GM12878 (cell line): ENCODE data around the gene GOSR1. TPM values are rescaled to one million over a fixed set of nuclear protein-coding genes. Genes with fewer than 3 reads are reported as not detected.
"Not testable (repeated sequence)": the region's sequence is repeated elsewhere in the genome, so short reads cannot be mapped to it uniquely, and the experiment has no call there.

Source experiments
- ATAC-seq: fragments of 200-7000 bp; cut with Tn5 transposase; 3 replicates; pipeline ENCODE4 v1.9.1; 2020; ENCODE audit warnings: mild to moderate bottlenecking, moderate library complexity
- BruUV-seq: library from RNA; stranded (reverse); fragments of 400-500 nt; replicated peaks from 2 replicates; lab custom pipeline; 2021; lab: Mats Ljungman, UMichigan
- CTCF ChIA-PET: fragments of 300-600 bp; sonication (Branson Sonifier 250); formaldehyde crosslinking; extraction: SDS; loops from one replicate; lab custom pipeline; 2021; ENCODE audit warnings: inconsistent platforms; lab: Yijun Ruan, JAX
- POLR2A ChIA-PET: fragments of 350-600 bp; formaldehyde crosslinking; extraction: SDS; loops from one replicate; lab custom pipeline; 2021; ENCODE audit warnings: inconsistent platforms; lab: Charles Lee
- RAD21 ChIA-PET: fragments of 300-600 bp; sonication (Branson Sonifier 250); formaldehyde crosslinking; loops from one replicate; lab custom pipeline; 2023; ENCODE audit warnings: antibody characterized with exemption; ENCODE audit not compliant: unreplicated experiment; lab: Charles Lee
- SMC1A ChIA-PET: fragments of 300-600 bp; sonication (Branson Sonifier 250); formaldehyde crosslinking; loops from one replicate; lab custom pipeline; 2023; ENCODE audit not compliant: unreplicated experiment, uncharacterized antibody; lab: Charles Lee
- DNase-seq: peaks from one replicate; pipeline ENCODE4 v3.0.0-alpha.2; 2011; ENCODE audit warnings: low read depth, low spot score
- FAIRE-seq: peaks from 3 replicates; lab custom pipeline; 2011; peaks lifted over from hg19 to GRCh38; lab: Jason Lieb, UNC
- H2AFZ ChIP-seq: 2 replicates; pipeline ENCODE4 v1.6.0; 2011; ENCODE audit warnings: low read depth, low read length, control low read depth; ENCODE audit not compliant: control insufficient read depth
- H3K27ac ChIP-seq: 2 replicates; pipeline ENCODE4 v1.5.1; 2011; ENCODE audit warnings: control low read depth; ENCODE audit not compliant: control insufficient read depth, insufficient read depth
- H3K27me3 ChIP-seq, 2 experiments: replicated peaks in 1 of 2; 2 replicates each; pipeline versions ENCODE4 v1.6.0 to v1.6.1; 2011; ENCODE audit warnings: low read length in 1 of 2; ENCODE audit not compliant: control insufficient read depth in 2 of 2, insufficient read depth in 2 of 2
- H3K36me3 ChIP-seq, 2 experiments: 2 replicates each; pipeline ENCODE4 v1.5.1; 2011; ENCODE audit warnings: low read length in 1 of 2; ENCODE audit not compliant: control insufficient read depth in 2 of 2, insufficient read depth in 2 of 2
- H3K4me1 ChIP-seq: 2 replicates; pipeline ENCODE4 v1.6.1; 2011; ENCODE audit warnings: mild to moderate bottlenecking, low read length, moderate library complexity, mixed read lengths; ENCODE audit not compliant: control insufficient read depth, insufficient read depth
- H3K4me2 ChIP-seq: 2 replicates; pipeline ENCODE4 v1.6.0; 2011; ENCODE audit warnings: control low read depth; ENCODE audit not compliant: control insufficient read depth, insufficient read depth
- H3K4me3 ChIP-seq: fragments of 200-600 bp; sonication (generic); 2 replicates; pipeline ENCODE4 v1.5.1; 2016
- H3K79me2 ChIP-seq: 2 replicates; pipeline ENCODE4 v1.6.0; 2011; ENCODE audit warnings: low read length; ENCODE audit not compliant: control insufficient read depth, insufficient read depth
- H3K9ac ChIP-seq: 2 replicates; pipeline ENCODE4 v1.8.0; 2011; ENCODE audit warnings: low read length, control low read depth, mixed read lengths; ENCODE audit not compliant: control insufficient read depth, insufficient read depth
- H3K9me3 ChIP-seq: replicated peaks from 3 replicates; pipeline ENCODE4 v1.5.1; 2011; ENCODE audit warnings: mild to moderate bottlenecking, low read length; ENCODE audit not compliant: control insufficient read depth, insufficient read depth
- H4K20me1 ChIP-seq: 2 replicates; pipeline ENCODE4 v1.6.0; 2011; ENCODE audit not compliant: control insufficient read depth, insufficient read depth
- WGBS: methylation state at CpG from one replicate; pipeline ENCODE4 v1.1.6; 2016; ENCODE audit warnings: low lambda C conversion rate; ENCODE audit not compliant: insufficient replicate concordance, insufficient coverage; ENCODE audit errors: missing lambda C conversion rate; 5-methylcytosine and 5-hydroxymethylcytosine counted together
- in situ Hi-C: fragments of 300-500 bp; cut with MboI; formaldehyde crosslinking; loops from 9 replicates; pipeline ENCODE4 v1.14.3; 2018; ENCODE audit warnings: mixed read lengths
- intact Hi-C: fragments of 100-400 bp; cut with micrococcal nuclease; formaldehyde crosslinking; loops from one replicate; pipeline ENCODE4 v1.14.2; 2022; ENCODE audit not compliant: unreplicated experiment
- polyA plus RNA-seq, 11 experiments: library from polyadenylated mRNA; depleted of rRNA in 4 of 11; unstranded in 6 of 11; stranded (reverse) in 5 of 11; fragments of >200 nt; fragmentation: Nextera tagmentation in 4 of 11; fragmentation: Illumina TruSeq in 1 of 11; extraction: Ambion mirVana in 4 of 11; extraction: Trizol in 1 of 11; gene quantifications; 1 replicate in 1 of 11; 2 replicates in 10 of 11; pipeline versions ENCODE4 v1.2.1 to v1.2.3, GENCODE V29; 2011 to 2016; ENCODE audit warnings: inconsistent platforms in 2 of 11, missing spikeins in 2 of 11, low read depth in 1 of 11
- total RNA-seq, 4 experiments: library from RNA; depleted of rRNA in 3 of 4; stranded (reverse); fragments of >200 nt in 3 of 4; fragmentation: Illumina TruSeq in 1 of 4; extraction: Trizol in 1 of 4; gene quantifications; 2 replicates each; pipeline versions ENCODE4 v1.2.1 to v1.2.3, GENCODE V29; 2013 to 2021

GOSR1 gene
- total and polyA plus RNA-seq, 10 of the 15 experiments (the other 5 are each of a cell fraction or from before 2014, with no cell fraction given) = 21.4 to 99.3 (median 42.9) TPM

DNA sequence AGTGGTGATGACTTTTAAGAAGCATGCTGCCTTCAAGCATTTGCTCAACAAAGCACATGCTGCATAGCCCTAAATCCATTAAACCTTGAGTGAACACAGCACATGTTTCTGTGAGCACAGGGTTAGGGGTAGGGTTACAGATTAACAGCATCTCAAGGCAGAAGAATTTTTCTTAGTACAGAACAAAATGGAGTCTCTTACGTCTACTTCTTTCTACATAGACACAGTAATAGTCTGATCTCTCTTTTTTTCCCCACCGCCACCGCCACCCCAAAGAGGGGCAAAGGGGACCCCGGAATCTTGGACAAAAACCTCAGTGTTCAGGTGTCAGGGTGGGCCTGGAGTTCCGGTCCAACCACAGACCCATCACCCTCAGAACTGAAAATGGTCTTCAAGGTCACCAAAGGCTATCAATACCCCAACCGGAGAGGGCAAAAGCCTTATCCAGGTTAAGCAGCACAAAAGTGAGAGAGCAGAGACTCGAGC, 86.7 kb downstream of the GOSR1 start:
- H3K4me1 ChIP-seq, ATAC-seq, H3K27ac ChIP-seq, FAIRE-seq, BruUV-seq, H3K36me3 ChIP-seq, H3K9me3 ChIP-seq, H2AFZ ChIP-seq, SMC1A ChIA-PET, RAD21 ChIA-PET, CTCF ChIA-PET, H3K4me2 ChIP-seq, in situ Hi-C loops, POLR2A ChIA-PET, DNase-seq, H3K27me3 ChIP-seq, H4K20me1 ChIP-seq, H3K79me2 ChIP-seq, intact Hi-C loops, H3K4me3 ChIP-seq, H3K9ac ChIP-seq: not testable (repeated sequence)
- 38% methylated on average over 7 of the region's 7 CpGs for WGBS

DNA sequence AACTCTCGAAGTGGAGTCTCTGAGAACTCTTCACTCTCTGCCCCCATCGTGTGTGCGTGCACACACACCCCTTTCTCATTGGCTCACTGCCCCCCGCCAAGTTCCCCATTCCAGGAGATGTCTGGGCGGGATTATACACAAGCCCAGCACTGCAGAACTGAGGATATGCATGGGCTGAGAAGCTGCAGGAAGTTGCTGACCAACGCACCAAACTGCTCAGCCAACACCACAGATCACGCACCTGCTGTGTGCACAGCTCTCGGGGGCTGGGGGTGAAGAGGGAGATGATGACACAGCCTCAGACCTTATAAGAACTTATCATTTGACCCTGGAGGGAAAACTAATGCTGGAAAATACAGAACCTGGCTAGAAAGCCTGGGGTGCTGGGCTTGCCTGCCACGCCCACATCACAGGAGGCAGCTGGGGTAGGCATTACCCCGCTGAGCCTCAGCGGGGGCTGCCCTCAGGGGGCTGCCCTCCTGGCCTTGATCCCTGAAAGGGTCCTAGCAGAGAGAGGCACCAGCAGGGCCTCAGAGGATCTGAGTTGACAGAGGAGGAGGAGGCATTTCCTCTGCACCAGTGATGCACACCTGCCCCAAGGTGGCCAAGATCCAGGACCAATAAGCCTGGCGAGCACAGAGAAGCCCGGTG, 87.3 kb downstream of the GOSR1 start:
- H3K27me3 ChIP-seq, H3K9ac ChIP-seq, ATAC-seq, SMC1A ChIA-PET, POLR2A ChIA-PET, H3K9me3 ChIP-seq, FAIRE-seq, H3K4me1 ChIP-seq, H3K79me2 ChIP-seq, DNase-seq, BruUV-seq, H3K36me3 ChIP-seq, H3K4me2 ChIP-seq, intact Hi-C loops, CTCF ChIA-PET, H4K20me1 ChIP-seq, H3K27ac ChIP-seq, in situ Hi-C loops, H3K4me3 ChIP-seq, RAD21 ChIA-PET, H2AFZ ChIP-seq: not testable (repeated sequence)
- WGBS = 20% methylated on average over 13 of the region's 13 CpGs
